ENCODE results near the gene CC2D1B. TPM values are rescaled to one million over a fixed set of nuclear protein-coding genes. Genes with fewer than 3 reads are reported as not detected.

CC2D1B gene
- total and polyA plus RNA-seq, 2 experiments from 2014 or later = 5.7 to 13.1 TPM

DNA sequence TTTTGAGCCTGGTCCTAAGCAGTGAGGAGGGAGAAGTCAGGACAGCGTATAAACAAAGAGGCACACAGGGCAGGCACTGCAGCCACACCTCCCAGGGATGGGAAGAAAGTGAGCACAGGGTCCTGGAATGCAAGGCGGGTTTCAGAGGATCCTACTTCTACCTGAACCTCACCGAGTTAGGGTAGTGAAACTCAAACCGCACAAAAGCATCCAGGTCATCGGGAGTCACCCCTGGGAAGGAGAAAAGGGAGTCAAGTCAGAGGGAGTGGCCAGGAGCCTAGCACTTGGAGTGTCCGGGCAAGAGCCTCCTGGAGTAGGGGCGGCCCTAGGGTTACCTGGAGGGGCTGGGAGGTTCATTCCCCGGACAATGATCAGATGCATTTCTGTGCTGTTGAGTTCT, 10.6 kb downstream of the CC2D1B start (continued):
- no peak for TF ChIP-seq EZH2 (IDR thresholded peaks at IDR 0.05; ENCODE audit: low read depth, unreplicated experiment)
- TF ChIP-seq, protein P1, sequence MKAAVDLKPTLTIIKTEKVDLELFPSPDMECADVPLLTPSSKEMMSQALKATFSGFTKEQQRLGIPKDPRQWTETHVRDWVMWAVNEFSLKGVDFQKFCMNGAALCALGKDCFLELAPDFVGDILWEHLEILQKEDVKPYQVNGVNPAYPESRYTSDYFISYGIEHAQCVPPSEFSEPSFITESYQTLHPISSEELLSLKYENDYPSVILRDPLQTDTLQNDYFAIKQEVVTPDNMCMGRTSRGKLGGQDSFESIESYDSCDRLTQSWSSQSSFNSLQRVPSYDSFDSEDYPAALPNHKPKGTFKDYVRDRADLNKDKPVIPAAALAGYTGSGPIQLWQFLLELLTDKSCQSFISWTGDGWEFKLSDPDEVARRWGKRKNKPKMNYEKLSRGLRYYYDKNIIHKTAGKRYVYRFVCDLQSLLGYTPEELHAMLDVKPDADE (IDR thresholded peaks at IDR 0.05) = no peak
- no peak for TF ChIP-seq ZNF331 (CRISPR knock-in tag; IDR thresholded peaks at IDR 0.05; ENCODE audit: low read depth)
- no peak for TF ChIP-seq JUNB (IDR thresholded peaks at IDR 0.05; ENCODE audit: unreplicated experiment)

DNA sequence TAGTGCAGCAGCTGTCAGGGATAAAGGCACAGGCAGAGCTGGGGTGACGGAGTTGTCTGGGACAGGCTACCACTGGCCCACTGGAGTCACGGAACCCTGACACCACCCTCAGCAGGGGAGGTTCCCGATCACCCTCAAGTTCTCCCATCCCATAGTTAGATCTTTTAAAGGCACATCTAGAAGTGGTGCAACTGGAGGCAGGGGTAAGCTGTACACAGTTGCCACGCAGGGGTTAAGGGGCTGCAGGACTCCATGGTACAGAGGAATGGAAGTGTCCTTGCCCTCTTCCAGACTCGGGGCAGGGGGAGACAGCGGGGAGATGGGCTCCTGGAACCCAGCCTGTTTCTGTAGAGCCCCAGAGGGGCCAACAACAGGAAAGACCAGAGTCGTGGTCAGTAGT, 13.3 kb downstream of the CC2D1B start:
- H3K4me3 Mint-ChIP-seq = no peak overlapping the region
- Histone ChIP-seq H3K9me2 (ENCODE audit: insufficient read depth) (no peaks in the 10 kb centered on the region), H3K4me2 (no peak overlapping the region), H3K79me2 (replicated peaks; ENCODE audit: insufficient read depth) (no peaks in the 10 kb centered on the region), H3F3A (replicated peaks; ENCODE audit: low read depth) (peaks cover 13% of the 10 kb centered on the region; the same call in 1 of the 2 replicates), H4K20me1 (replicated peaks; ENCODE audit: insufficient read depth) (no peaks in the 10 kb centered on the region; the same call in 1 of the 2 replicates), H3K4me1 (ENCODE audit: insufficient read depth) (peaks cover 9% of the 10 kb centered on the region), H3K27ac (ENCODE audit: low read depth) (0 out of 2 replicates have a peak overlapping the region, but pooled peaks have one; percentile 95), H3K36me3 (ENCODE audit: insufficient read depth) (peaks cover 12% of the 10 kb centered on the region), H3K4me3 (no peak overlapping the region), H3K27me3 (ENCODE audit: insufficient read depth) (no peaks in the 10 kb centered on the region), H2AFZ (no peak overlapping the region)
- peaks cover 26% of the 10 kb centered on the region for H3K27me3 Mint-ChIP-seq (ENCODE audit: insufficient read depth, low read depth, poor library complexity)
- no peak for DNase-seq (ENCODE audit: low spot score)
- peaks cover 20% of the 10 kb centered on the region; the same call in 2 of the 3 replicates for H3K4me1 Mint-ChIP-seq
- H3K27ac Mint-ChIP-seq = no peak overlapping the region
- no peaks in the 10 kb centered on the region for H3K9me3 Mint-ChIP-seq
- H3K36me3 Mint-ChIP-seq (ENCODE audit: low read depth) = peaks cover 55% of the 10 kb centered on the region
- no peak for ATAC-seq
- TF ChIP-seq EZH2 (IDR thresholded peaks at IDR 0.05; ENCODE audit: low read depth, unreplicated experiment) (no peak), CTCF (conservative IDR thresholded peaks at IDR 0.05; ENCODE audit: low read depth in 2 of 2) (no peak), EZH2phosphoT487 (IDR thresholded peaks at IDR 0.05; ENCODE audit: unreplicated experiment) (no peak), CREB1 (CRISPR knock-in tag; IDR thresholded peaks at IDR 0.05; ENCODE audit: low read depth) (no peak), REST (IDR thresholded peaks at IDR 0.05; ENCODE audit: unreplicated experiment) (no peak), JUNB (IDR thresholded peaks at IDR 0.05; ENCODE audit: unreplicated experiment) (no peak), NANOG (IDR thresholded peaks at IDR 0.05; ENCODE audit: borderline replicate concordance) (no peak), ZNF331 (CRISPR knock-in tag; IDR thresholded peaks at IDR 0.05; ENCODE audit: low read depth) (no peak), ZNF114 (CRISPR knock-in tag; IDR thresholded peaks at IDR 0.05) (no peak), STAT1 (IDR thresholded peaks at IDR 0.05; ENCODE audit: unreplicated experiment) (no peak), ZNF462 (CRISPR knock-in tag; IDR thresholded peaks at IDR 0.05) (no peak)
